GM12892 (cell line): ENCODE results near the gene OR4F6.

Experiments
- DNase-seq: peaks from one replicate; pipeline ENCODE4 v3.0.0; 2011; ENCODE audit not compliant: insufficient read length
- FAIRE-seq: peaks from 2 replicates; lab custom pipeline; 2011; peaks lifted over from hg19 to GRCh38; lab: Jason Lieb, UNC
- POLR2A ChIP-seq: IDR thresholded peaks from 2 replicates; pipeline ENCODE4 v1.6.1; 2011; ENCODE audit warnings: low read depth, low read length, control low read depth
- POLR2AphosphoS5 ChIP-seq: IDR thresholded peaks from 2 replicates; pipeline ENCODE4 v1.6.1; 2011; ENCODE audit warnings: low read depth, low read length, control low read depth
- TAF1 ChIP-seq: IDR thresholded peaks from 2 replicates; pipeline ENCODE4 v1.6.1; 2011; ENCODE audit warnings: low read depth, mild to moderate bottlenecking, control low read depth, low read length, borderline replicate concordance

OR4F6 gene

GRCh38 chr15:101820781-101821180, 17.5 kb downstream of the OR4F6 start:
- no peak for DNase-seq
- no peak for FAIRE-seq
- TF ChIP-seq POLR2A (no peak), POLR2AphosphoS5 (no peak)

GRCh38 chr15:101827257-101827656, 23.9 kb downstream of the OR4F6 start:
- DNase-seq (no peak), FAIRE-seq (no peak)
- no peak for TF ChIP-seq TAF1
- no peak for TF ChIP-seq POLR2AphosphoS5

- FAIRE-seq = no peak
- no peak for DNase-seq
- TF ChIP-seq POLR2AphosphoS5 = no peak
- no peak for TF ChIP-seq TAF1
- TF ChIP-seq POLR2A = no peak
These were observed 25.5 kb downstream of the OR4F6 start for GRCh38 chr15:101828774-101829173.

- FAIRE-seq (no peak), DNase-seq (no peak)
- TF ChIP-seq POLR2AphosphoS5 (no peak), POLR2A (no peak), TAF1 (no peak)
These were observed 38.3 kb downstream of the OR4F6 start for GRCh38 chr15:101841656-101842055.

DNA sequence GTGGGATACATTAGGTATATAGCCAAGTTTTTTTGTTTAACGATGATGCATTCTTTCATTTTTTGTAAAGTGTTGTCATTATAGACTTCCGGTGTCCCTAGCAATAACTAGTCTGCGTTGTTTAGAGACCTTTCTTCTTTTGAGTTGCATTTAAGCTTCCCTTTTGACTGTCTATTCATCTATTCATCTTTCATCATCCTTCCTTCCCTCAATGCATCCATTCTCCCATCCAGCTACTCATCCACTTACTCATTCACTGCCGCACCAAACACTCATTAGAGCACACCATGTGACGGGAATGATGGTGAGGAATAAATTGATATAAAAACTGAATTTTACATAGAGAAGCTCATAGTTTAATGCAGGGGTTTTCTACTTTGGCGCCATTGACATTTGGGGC, 41.6 kb downstream of the OR4F6 start:
- DNase-seq = no peak
- no peak for FAIRE-seq
- no peak for TF ChIP-seq POLR2A
- TF ChIP-seq TAF1 = no peak
- TF ChIP-seq POLR2AphosphoS5 = no peak

DNA sequence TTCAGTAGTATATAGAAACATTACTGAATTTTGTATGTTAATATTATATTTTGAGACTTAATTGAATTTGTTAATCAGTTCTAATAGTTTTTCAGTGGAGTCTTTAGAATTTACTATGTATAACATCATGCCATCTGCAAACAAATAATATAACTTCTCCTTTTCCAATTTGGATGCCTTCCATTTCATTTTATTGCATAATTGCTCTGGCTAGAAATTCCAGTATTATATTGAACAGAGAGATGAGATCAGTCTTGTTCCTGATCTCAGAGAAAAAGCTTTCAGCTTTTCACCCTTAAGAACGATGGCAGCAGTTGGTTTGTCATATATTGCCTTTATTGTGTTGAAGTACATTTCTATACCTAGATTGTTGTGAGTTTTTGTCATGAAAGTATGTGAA, 49.0 kb downstream of the OR4F6 start:
- TF ChIP-seq POLR2AphosphoS5 (no peak), TAF1 (no peak), POLR2A (no peak)
- DNase-seq (no peak), FAIRE-seq (no peak)
